CD14-positive monocyte (primary cell): ENCODE measurements around the gene GABARAPL1. TPM values are rescaled to one million over a fixed set of nuclear protein-coding genes. Genes with fewer than 3 reads are reported as not detected.

Experiments
- DNase-seq, 3 donors: peaks; one replicate each; pipeline ENCODE4 v3.0.0-alpha.2; 2011 to 2022
- H2AFZ ChIP-seq: 2 replicates; pipeline ENCODE4 v1.6.0; 2012; ENCODE audit warnings: mild to moderate bottlenecking, low read depth, low read length, inconsistent platforms; ENCODE audit not compliant: insufficient read depth, poor library complexity, severe bottlenecking
- H3K27ac ChIP-seq, 2 donors: 1 replicate in 1 of 2; 2 replicates in 1 of 2; pipeline ENCODE4 v1.5.1; 2012 to 2013; ENCODE audit warnings: low read length in 2 of 2, control low read depth in 1 of 2, inconsistent platforms in 1 of 2, low read depth in 1 of 2, mild to moderate bottlenecking in 1 of 2
- H3K27me3 ChIP-seq, 2 donors: one replicate each; pipeline versions ENCODE4 v1.6.0 to v1.6.1; 2011 to 2013; ENCODE audit warnings: low read length in 2 of 2; ENCODE audit not compliant: control insufficient read depth in 2 of 2, insufficient read depth in 2 of 2
- H3K36me3 ChIP-seq, 2 donors: replicated peaks in 1 of 2; 1 replicate in 1 of 2; 2 replicates in 1 of 2; pipeline versions ENCODE4 v1.5.1 to v1.6.1; 2012 to 2013; ENCODE audit warnings: low read length in 2 of 2, control low read depth in 1 of 2, inconsistent platforms in 1 of 2, mild to moderate bottlenecking in 1 of 2; ENCODE audit not compliant: insufficient read depth in 2 of 2, control insufficient read depth in 1 of 2
- H3K4me1 ChIP-seq, 2 donors: 1 replicate in 1 of 2; 2 replicates in 1 of 2; pipeline versions ENCODE4 v1.5.1 to v1.6.1; 2012 to 2013; ENCODE audit warnings: low read length in 2 of 2, control low read depth in 1 of 2, inconsistent platforms in 1 of 2, mild to moderate bottlenecking in 1 of 2, moderate library complexity in 1 of 2; ENCODE audit not compliant: insufficient read depth in 2 of 2, control insufficient read depth in 1 of 2
- H3K4me2 ChIP-seq: replicated peaks from 2 replicates; pipeline ENCODE3; 2012; ENCODE audit warnings: low read length, moderate library complexity, mild to moderate bottlenecking; ENCODE audit not compliant: poor library complexity, severe bottlenecking; ENCODE audit errors: extremely low read depth
- H3K4me3 ChIP-seq, 3 experiments: fragments of 200-600 bp in 1 of 3; sonication (generic) in 1 of 3; replicated peaks in 1 of 3; 1 replicate in 2 of 3; 2 replicates in 1 of 3; pipeline ENCODE4 v1.5.1; 2011 to 2013; ENCODE audit warnings: low read length in 3 of 3, mild to moderate bottlenecking in 3 of 3, control low read depth in 2 of 3, low read depth in 2 of 3, inconsistent platforms in 1 of 3, moderate library complexity in 1 of 3
- H3K79me2 ChIP-seq: 2 replicates; pipeline ENCODE4 v1.6.0; 2012; ENCODE audit warnings: mild to moderate bottlenecking, control low read depth, inconsistent platforms, low read length, moderate library complexity; ENCODE audit not compliant: insufficient read depth
- H3K9ac ChIP-seq: 2 replicates; pipeline ENCODE4 v1.6.0; 2017; ENCODE audit warnings: low read length, mild to moderate bottlenecking; ENCODE audit not compliant: insufficient read depth, poor library complexity, severe bottlenecking
- H3K9me3 ChIP-seq, 2 donors: replicated peaks in 1 of 2; 1 replicate in 1 of 2; 2 replicates in 1 of 2; pipeline versions ENCODE4 v1.5.1 to v1.6.1; 2012 to 2013; ENCODE audit warnings: low read length in 2 of 2, control low read depth in 1 of 2; ENCODE audit not compliant: control insufficient read depth in 1 of 2, insufficient read depth in 1 of 2
- H4K20me1 ChIP-seq: 2 replicates; pipeline ENCODE4 v1.6.0; 2012; ENCODE audit warnings: mild to moderate bottlenecking, low read length, control low read depth, moderate library complexity; ENCODE audit not compliant: insufficient read depth
- H3K27ac Mint-ChIP-seq, 7 donors: one replicate each; pipeline ENCODE4 v1.8.0; 2020; ENCODE audit warnings: mild to moderate bottlenecking in 7 of 7, mixed read lengths in 7 of 7, moderate library complexity in 6 of 7, inconsistent platforms in 2 of 7
- H3K27me3 Mint-ChIP-seq, 3 donors: one replicate each; pipeline ENCODE4 v1.8.0; 2021 to 2022; ENCODE audit warnings: low read depth in 3 of 3, mild to moderate bottlenecking in 3 of 3, mixed read lengths in 3 of 3, moderate library complexity in 3 of 3, inconsistent platforms in 1 of 3
- H3K36me3 Mint-ChIP-seq, 2 donors: one replicate each; pipeline ENCODE4 v1.8.0; 2020; ENCODE audit warnings: mixed read lengths in 2 of 2, inconsistent platforms in 1 of 2, mild to moderate bottlenecking in 1 of 2
- H3K4me1 Mint-ChIP-seq: one replicate; pipeline ENCODE4 v1.8.0; 2020; ENCODE audit warnings: mild to moderate bottlenecking, mixed read lengths
- H3K4me3 Mint-ChIP-seq, 2 donors: one replicate each; pipeline ENCODE4 v1.8.0; 2020; ENCODE audit warnings: mild to moderate bottlenecking in 2 of 2, mixed read lengths in 2 of 2, moderate library complexity in 1 of 2
- H3K9me3 Mint-ChIP-seq, 7 donors: one replicate each; pipeline ENCODE4 v1.8.0; 2020 to 2022; ENCODE audit warnings: mixed read lengths in 7 of 7, mild to moderate bottlenecking in 6 of 7, moderate library complexity in 6 of 7, inconsistent platforms in 2 of 7
- WGBS: methylation state at CpG from one replicate; pipeline ENCODE4 v1.1.5; 2013; ENCODE audit warnings: missing lambda C conversion rate; ENCODE audit not compliant: insufficient coverage; 5-methylcytosine and 5-hydroxymethylcytosine counted together
- intact Hi-C, 2 donors: fragments of 100-400 bp; cut with micrococcal nuclease; formaldehyde crosslinking; loops; one replicate each; pipeline versions ENCODE4 v1.15.0 to v1.15.1; 2023
- polyA plus RNA-seq, 3 donors: library from polyadenylated mRNA; depleted of rRNA in 1 of 3; unstranded in 2 of 3; stranded (reverse) in 1 of 3; fragments of 300-500 nt in 2 of 3; fragments of >200 nt in 1 of 3; fragmentation: Illumina TruSeq in 2 of 3; gene quantifications; 1 replicate in 2 of 3; 2 replicates in 1 of 3; pipeline ENCODE4 v1.2.3, GENCODE V29; 2012 to 2021
- TF ChIP-seq, protein P1 (sequence below): fragments of 200-600 bp; IDR thresholded peaks from one replicate; pipeline ENCODE4 v1.8.0; 2022; ENCODE audit warnings: antibody characterized with exemption, mild to moderate bottlenecking

The GABARAPL1 gene
- polyA plus RNA-seq, 3 donors: 13.1 to 291 (median 15.5) TPM

DNA sequence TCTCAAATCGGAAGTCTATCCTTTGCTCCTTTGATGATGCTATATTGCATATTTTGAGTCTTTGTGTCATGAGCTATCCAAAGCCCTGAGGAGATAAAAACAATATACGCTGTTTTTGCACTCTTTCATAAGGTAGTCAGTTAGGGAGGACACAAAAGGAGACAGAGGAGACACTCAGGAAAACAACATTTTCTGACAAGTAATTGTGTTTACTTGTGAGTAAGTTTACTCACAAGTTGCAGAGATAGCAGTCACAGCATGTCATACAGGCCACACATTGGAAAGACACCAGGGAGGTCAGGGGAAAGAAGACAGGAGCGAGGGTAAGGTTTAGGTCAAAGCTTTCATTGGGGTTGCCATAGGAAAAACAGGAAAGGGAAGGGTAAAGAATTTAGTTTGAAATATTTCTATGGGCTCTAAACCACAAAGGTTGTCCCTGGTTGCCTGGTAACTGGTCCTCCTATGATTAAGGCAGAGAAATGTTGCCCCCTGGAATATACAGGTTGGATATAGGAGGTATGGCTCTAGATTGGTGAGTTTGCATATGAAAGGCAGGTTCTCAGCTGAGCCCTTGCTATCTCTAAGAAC is 7.4 kb upstream of the GABARAPL1 start:
- no peak for DNase-seq
- Histone ChIP-seq H3K27ac (no peak overlapping the region), H4K20me1 (no peaks in the 10 kb centered on the region), H3K4me1 (peaks cover 8% of the 10 kb centered on the region in 2 donors), H3K36me3 (no peaks in the 10 kb centered on the region), H3K79me2 (no peaks in the 10 kb centered on the region), H2AFZ (no peak overlapping the region), H3K4me3 (no peak overlapping the region), H3K9me3 (no peaks in the 10 kb centered on the region), H3K4me2 (no peak overlapping the region), H3K9ac (no peak overlapping the region), H3K27me3 (no peaks in the 10 kb centered on the region)
- Mint-ChIP-seq H3K4me1 (peaks cover 10% of the 10 kb centered on the region), H3K9me3 (peaks cover 0 to 2% (median 0%) of the 10 kb centered on the region in 7 donors), H3K27ac (no peak overlapping the region), H3K36me3 (no peaks in the 10 kb centered on the region), H3K4me3 (no peak overlapping the region), H3K27me3 (peaks cover 0 to 3% (median 3%) of the 10 kb centered on the region in 3 donors)
- TF ChIP-seq, protein P1, sequence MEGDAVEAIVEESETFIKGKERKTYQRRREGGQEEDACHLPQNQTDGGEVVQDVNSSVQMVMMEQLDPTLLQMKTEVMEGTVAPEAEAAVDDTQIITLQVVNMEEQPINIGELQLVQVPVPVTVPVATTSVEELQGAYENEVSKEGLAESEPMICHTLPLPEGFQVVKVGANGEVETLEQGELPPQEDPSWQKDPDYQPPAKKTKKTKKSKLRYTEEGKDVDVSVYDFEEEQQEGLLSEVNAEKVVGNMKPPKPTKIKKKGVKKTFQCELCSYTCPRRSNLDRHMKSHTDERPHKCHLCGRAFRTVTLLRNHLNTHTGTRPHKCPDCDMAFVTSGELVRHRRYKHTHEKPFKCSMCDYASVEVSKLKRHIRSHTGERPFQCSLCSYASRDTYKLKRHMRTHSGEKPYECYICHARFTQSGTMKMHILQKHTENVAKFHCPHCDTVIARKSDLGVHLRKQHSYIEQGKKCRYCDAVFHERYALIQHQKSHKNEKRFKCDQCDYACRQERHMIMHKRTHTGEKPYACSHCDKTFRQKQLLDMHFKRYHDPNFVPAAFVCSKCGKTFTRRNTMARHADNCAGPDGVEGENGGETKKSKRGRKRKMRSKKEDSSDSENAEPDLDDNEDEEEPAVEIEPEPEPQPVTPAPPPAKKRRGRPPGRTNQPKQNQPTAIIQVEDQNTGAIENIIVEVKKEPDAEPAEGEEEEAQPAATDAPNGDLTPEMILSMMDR: no peak
- WGBS: 100% methylated on average over 2 of the region's 3 CpGs
- intact Hi-C loops: loop anchor here in 1 of 2 donors (10.0 kb wide), 1 partner anchor 461 kb away; no protein-coding TSS in a partner anchor

DNA sequence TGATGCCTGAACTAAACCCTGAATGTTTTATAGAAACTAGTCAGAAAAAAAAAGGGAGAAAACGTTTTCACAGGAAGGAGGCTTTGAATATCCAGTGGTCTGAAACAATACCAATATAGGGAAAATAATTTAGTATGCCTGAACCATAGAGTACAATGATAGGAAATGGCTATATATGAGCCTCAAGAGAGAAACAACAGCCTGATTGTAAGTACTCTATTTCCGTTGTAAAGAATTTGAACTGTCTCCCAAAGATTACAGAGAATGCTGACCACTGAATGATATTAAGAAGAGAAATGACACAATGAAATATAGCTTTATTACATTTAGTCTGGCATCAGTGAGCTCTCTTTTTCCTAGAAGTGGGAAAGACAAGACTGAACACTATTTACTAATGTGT is 5.5 kb upstream of the GABARAPL1 start:
- H3K9ac ChIP-seq: no peak overlapping the region
- H4K20me1 ChIP-seq: no peaks in the 10 kb centered on the region
- TF ChIP-seq, protein P1: no peak
- no peak overlapping the region for H3K4me2 ChIP-seq
- Mint-ChIP-seq H3K9me3 (peaks cover 0 to 2% (median 0%) of the 10 kb centered on the region in 7 donors), H3K4me1 (peaks cover 6% of the 10 kb centered on the region), H3K36me3 (no peaks in the 10 kb centered on the region), H3K27me3 (peaks cover 3 to 6% (median 3%) of the 10 kb centered on the region in 3 donors), H3K4me3 (no peak overlapping the region), H3K27ac (no peak overlapping the region)
- peaks cover 5 to 6% of the 10 kb centered on the region in 2 donors for H3K4me1 ChIP-seq
- no peaks in the 10 kb centered on the region for H3K79me2 ChIP-seq
- H3K27me3 ChIP-seq: no peaks in the 10 kb centered on the region
- no peak overlapping the region for H2AFZ ChIP-seq
- WGBS: no CpG with 5 or more reads among the region's 2 CpGs
- H3K27ac ChIP-seq: no peak overlapping the region
- intact Hi-C loops: loop anchor here in 1 of 2 donors (10.0 kb wide), 1 partner anchor 462 kb away; no protein-coding TSS in a partner anchor
- H3K9me3 ChIP-seq: no peaks in the 10 kb centered on the region
- no peaks in the 10 kb centered on the region for H3K36me3 ChIP-seq
- no peak for DNase-seq
- no peak overlapping the region for H3K4me3 ChIP-seq
